Stomach smooth muscle (tissue), 2 donors: Measurements from ENCODE around the gene MAP3K6.
A peak's percentile ranks its signal among the peaks of the same experiment; 100 is the strongest.

Source experiments
- H3K27ac ChIP-seq: one replicate; pipeline ENCODE4 v1.7.0; 2013; ENCODE audit warnings: mild to moderate bottlenecking, low read length, inconsistent platforms
- H3K27me3 ChIP-seq, 2 donors: one replicate each; pipeline ENCODE4 v1.7.0; 2013; ENCODE audit warnings: low read length in 2 of 2; ENCODE audit not compliant: insufficient read depth in 2 of 2, control insufficient read depth in 1 of 2
- H3K36me3 ChIP-seq, 2 donors: one replicate each; pipeline ENCODE4 v1.7.0; 2013; ENCODE audit warnings: low read length in 2 of 2; ENCODE audit not compliant: control insufficient read depth in 2 of 2, insufficient read depth in 2 of 2
- H3K4me1 ChIP-seq: one replicate; pipeline ENCODE4 v1.7.0; 2013; ENCODE audit warnings: low read length; ENCODE audit not compliant: control insufficient read depth, insufficient read depth
- H3K4me3 ChIP-seq, 2 donors: one replicate each; pipeline ENCODE4 v1.7.0; 2013; ENCODE audit warnings: low read length in 2 of 2
- H3K9ac ChIP-seq, 2 donors: one replicate each; pipeline ENCODE4 v1.7.0; 2013; ENCODE audit warnings: low read length in 2 of 2, mild to moderate bottlenecking in 1 of 2
- H3K9me3 ChIP-seq, 2 donors: one replicate each; pipeline ENCODE4 v1.7.0; 2013; ENCODE audit warnings: low read length in 2 of 2; ENCODE audit not compliant: control insufficient read depth in 2 of 2
- donor health status: healthy.
- donor health status: Pancreatic carcinoma.

Gene MAP3K6

DNA sequence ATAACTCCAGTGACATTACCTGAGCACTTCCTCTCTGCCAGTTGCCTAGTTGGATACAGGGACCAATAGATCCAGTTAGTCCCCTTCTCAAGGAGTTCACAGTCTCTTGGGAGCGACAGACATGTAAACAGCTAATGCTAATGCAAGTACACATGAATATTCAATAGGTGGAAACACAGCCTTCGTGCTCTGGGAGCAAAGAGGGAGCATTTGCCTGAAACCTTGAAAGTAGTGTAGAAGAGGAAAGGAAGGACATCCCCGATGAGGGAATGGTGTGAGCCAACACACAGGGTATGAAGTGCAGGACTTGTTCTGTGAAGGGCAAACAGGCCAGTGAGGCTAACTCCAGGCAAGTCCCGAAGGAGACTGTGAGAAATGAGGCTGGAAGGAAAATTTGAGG, 48.6 kb downstream of the MAP3K6 start:
- Histone ChIP-seq H3K9ac (peak overlapping the region; percentile 13 to 36), H3K9me3 (no peaks in the 10 kb centered on the region), H3K27ac (no peak overlapping the region), H3K4me3 (no peak overlapping the region), H3K27me3 (peaks cover 4 to 8% of the 10 kb centered on the region in 2 donors), H3K4me1 (peaks cover 16% of the 10 kb centered on the region), H3K36me3 (no peaks in the 10 kb centered on the region)

- H3K4me3 ChIP-seq = no peak overlapping the region
- H3K4me1 ChIP-seq = peaks cover 8% of the 10 kb centered on the region
Observed at GRCh38 chr1:27316860-27317259, 49.9 kb downstream of the MAP3K6 start.

GRCh38 chr1:27314737-27315136, 52.0 kb downstream of the MAP3K6 start:
- Histone ChIP-seq H3K9me3 (no peaks in the 10 kb centered on the region), H3K9ac (peak overlapping the region in 1 of 2 donors; percentile 36), H3K27me3 (peaks cover 1 to 4% of the 10 kb centered on the region in 2 donors), H3K4me3 (no peak overlapping the region), H3K36me3 (peaks cover 0 to 2% of the 10 kb centered on the region in 2 donors), H3K27ac (no peak overlapping the region), H3K4me1 (no peaks in the 10 kb centered on the region)

More at GRCh38 chr1:27316860-27317259, 49.9 kb downstream of the MAP3K6 start:
- no peaks in the 10 kb centered on the region for H3K9me3 ChIP-seq
- H3K27me3 ChIP-seq = peaks cover 4 to 8% of the 10 kb centered on the region in 2 donors
- H3K27ac ChIP-seq = no peak overlapping the region
- no peak overlapping the region for H3K9ac ChIP-seq
- no peaks in the 10 kb centered on the region for H3K36me3 ChIP-seq

GRCh38 chr1:27314169-27314568, 52.6 kb downstream of the MAP3K6 start:
- H3K27me3 ChIP-seq = no peaks in the 10 kb centered on the region
- H3K9me3 ChIP-seq = no peaks in the 10 kb centered on the region
- H3K27ac ChIP-seq = no peak overlapping the region
- no peak overlapping the region for H3K9ac ChIP-seq
- H3K4me1 ChIP-seq = no peaks in the 10 kb centered on the region
- no peak overlapping the region for H3K4me3 ChIP-seq
- H3K36me3 ChIP-seq = peaks cover 0 to 2% of the 10 kb centered on the region in 2 donors

GRCh38 chr1:27307874-27308598, 58.7 kb downstream of the MAP3K6 start:
- Histone ChIP-seq H3K4me3 (no peak overlapping the region), H3K9ac (no peak overlapping the region), H3K9me3 (no peaks in the 10 kb centered on the region), H3K36me3 (peaks cover 19 to 28% of the 10 kb centered on the region in 2 donors), H3K27me3 (no peaks in the 10 kb centered on the region), H3K4me1 (no peaks in the 10 kb centered on the region), H3K27ac (no peak overlapping the region)

- no peak overlapping the region for H3K27ac ChIP-seq
- H3K4me3 ChIP-seq = no peak overlapping the region
- no peaks in the 10 kb centered on the region for H3K27me3 ChIP-seq
- no peaks in the 10 kb centered on the region for H3K4me1 ChIP-seq
- H3K9me3 ChIP-seq = no peaks in the 10 kb centered on the region
- peaks cover 19 to 34% of the 10 kb centered on the region in 2 donors for H3K36me3 ChIP-seq
- H3K9ac ChIP-seq = no peak overlapping the region
Observed at GRCh38 chr1:27306892-27307761, 59.6 kb downstream of the MAP3K6 start.

DNA sequence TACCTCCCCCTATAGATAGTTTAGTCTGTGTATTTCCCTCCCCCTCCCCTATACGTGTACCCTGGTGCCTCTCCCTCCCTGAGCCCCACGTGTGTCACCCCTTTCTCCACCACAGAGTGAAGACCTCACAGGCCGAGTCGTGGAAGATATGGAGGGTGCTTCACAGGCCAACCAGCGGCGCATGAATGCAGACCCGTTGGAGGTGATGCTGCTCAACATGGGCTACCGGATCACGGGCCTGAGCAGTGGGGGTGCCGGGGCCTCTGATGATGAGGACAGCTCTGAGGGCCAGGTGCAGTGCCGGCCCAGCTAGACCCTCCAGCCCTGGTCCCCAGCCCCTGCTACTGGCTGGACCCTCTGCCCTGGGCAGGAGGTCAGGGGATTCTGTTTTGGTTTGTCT, 60.7 kb downstream of the MAP3K6 start:
- H3K9ac ChIP-seq = no peak overlapping the region
- H3K9me3 ChIP-seq = no peaks in the 10 kb centered on the region
- H3K4me1 ChIP-seq = peaks cover 1% of the 10 kb centered on the region
- H3K27me3 ChIP-seq = no peaks in the 10 kb centered on the region
- H3K4me3 ChIP-seq = no peak overlapping the region
- peaks cover 25 to 41% of the 10 kb centered on the region in 2 donors for H3K36me3 ChIP-seq
- no peak overlapping the region for H3K27ac ChIP-seq
